ENCODE measurements around the gene BLOC1S1. TPM values are rescaled to one million over a fixed set of nuclear protein-coding genes. Genes with fewer than 3 reads are reported as not detected.
A peak's percentile ranks its signal among the peaks of the same experiment; 100 is the strongest.

Gene BLOC1S1
- total and polyA plus RNA-seq, 12 donors: 180 to 1,005 (median 227) TPM

DNA sequence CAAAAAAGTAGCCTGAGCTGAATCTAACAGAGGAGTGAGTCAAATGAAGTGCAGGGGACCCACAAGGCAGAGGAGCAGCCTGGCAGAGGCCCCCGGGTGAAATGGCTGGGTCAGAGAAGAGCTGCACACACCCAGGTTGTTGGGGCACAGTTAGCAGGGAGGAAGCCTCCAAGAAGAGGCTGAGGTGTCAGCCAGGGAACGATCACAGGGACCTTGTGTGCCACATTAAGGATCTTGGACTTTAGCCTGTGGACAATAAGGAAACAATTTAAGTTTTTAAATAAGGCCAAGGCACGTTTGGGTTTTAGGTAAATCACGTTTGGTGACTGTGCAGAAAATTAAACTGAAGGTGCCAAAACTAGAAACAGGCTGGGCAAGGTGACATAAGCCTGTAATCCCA lies 44.1 kb upstream of the BLOC1S1 start:
- Histone ChIP-seq H3K27ac (no peak overlapping the region), H3K4me3 (no peak overlapping the region), H3K36me3 (replicated peaks in 1 of 2) (no peaks in the 10 kb centered on the region), H3K4me1 (replicated peaks in 1 of 2) (peaks cover 0 to 4% of the 10 kb centered on the region in 2 donors), H3K27me3 (no peaks in the 10 kb centered on the region), H3K9me3 (replicated peaks in 1 of 3) (no peaks in the 10 kb centered on the region)
- WGBS, 4 donors: 51 to 68% (median 62%) methylated on average over 4 of the region's 4 CpGs
- no peak for TF ChIP-seq POLR2A (IDR thresholded peaks at IDR 0.05)
- TF ChIP-seq, protein P1, sequence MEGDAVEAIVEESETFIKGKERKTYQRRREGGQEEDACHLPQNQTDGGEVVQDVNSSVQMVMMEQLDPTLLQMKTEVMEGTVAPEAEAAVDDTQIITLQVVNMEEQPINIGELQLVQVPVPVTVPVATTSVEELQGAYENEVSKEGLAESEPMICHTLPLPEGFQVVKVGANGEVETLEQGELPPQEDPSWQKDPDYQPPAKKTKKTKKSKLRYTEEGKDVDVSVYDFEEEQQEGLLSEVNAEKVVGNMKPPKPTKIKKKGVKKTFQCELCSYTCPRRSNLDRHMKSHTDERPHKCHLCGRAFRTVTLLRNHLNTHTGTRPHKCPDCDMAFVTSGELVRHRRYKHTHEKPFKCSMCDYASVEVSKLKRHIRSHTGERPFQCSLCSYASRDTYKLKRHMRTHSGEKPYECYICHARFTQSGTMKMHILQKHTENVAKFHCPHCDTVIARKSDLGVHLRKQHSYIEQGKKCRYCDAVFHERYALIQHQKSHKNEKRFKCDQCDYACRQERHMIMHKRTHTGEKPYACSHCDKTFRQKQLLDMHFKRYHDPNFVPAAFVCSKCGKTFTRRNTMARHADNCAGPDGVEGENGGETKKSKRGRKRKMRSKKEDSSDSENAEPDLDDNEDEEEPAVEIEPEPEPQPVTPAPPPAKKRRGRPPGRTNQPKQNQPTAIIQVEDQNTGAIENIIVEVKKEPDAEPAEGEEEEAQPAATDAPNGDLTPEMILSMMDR (IDR thresholded peaks at IDR 0.05): no peak
- intact Hi-C loops (cut with DNase I): no loop called here
- DNase-seq: peak in 1 of 7 donors; percentile 1

GRCh38 chr12:55673638-55674037 lies 42.2 kb upstream of the BLOC1S1 start:
- Histone ChIP-seq H3K36me3 (replicated peaks in 1 of 2) (no peaks in the 10 kb centered on the region), H3K27ac (peak overlapping the region in 1 of 5 donors; percentile 55), H3K27me3 (no peaks in the 10 kb centered on the region), H3K4me1 (replicated peaks in 1 of 2) (peaks cover 0 to 4% of the 10 kb centered on the region in 2 donors), H3K9me3 (replicated peaks in 1 of 3) (no peaks in the 10 kb centered on the region), H3K4me3 (no peak overlapping the region)
- intact Hi-C loops (cut with DNase I): no loop called here
- no peak for TF ChIP-seq POLR2A (IDR thresholded peaks at IDR 0.05)
- TF ChIP-seq, protein P1 (IDR thresholded peaks at IDR 0.05): no peak
- DNase-seq: peak in 2 of 7 donors; percentile 17 to 37

- Histone ChIP-seq H3K36me3 (replicated peaks in 1 of 2) (no peaks in the 10 kb centered on the region), H3K9me3 (replicated peaks in 1 of 3) (no peaks in the 10 kb centered on the region), H3K4me1 (replicated peaks in 1 of 2) (peaks cover 0 to 4% of the 10 kb centered on the region in 2 donors), H3K4me3 (no peak overlapping the region), H3K27ac (no peak overlapping the region), H3K27me3 (no peaks in the 10 kb centered on the region)
- TF ChIP-seq, protein P1 (IDR thresholded peaks at IDR 0.05): no peak
- TF ChIP-seq POLR2A (IDR thresholded peaks at IDR 0.05): no peak
- intact Hi-C loops (cut with DNase I): no loop called here
- DNase-seq: peak in 1 of 7 donors; percentile 19
- 79 to 83% (median 80%) methylated on average over 8 of the region's 8 CpGs for WGBS, 4 donors
Observed at GRCh38 chr12:55675666-55676065, 40.2 kb upstream of the BLOC1S1 start.

- Histone ChIP-seq H3K36me3 (replicated peaks in 1 of 2) (no peaks in the 10 kb centered on the region), H3K4me1 (replicated peaks in 1 of 2) (peaks cover 5 to 13% of the 10 kb centered on the region in 2 donors), H3K9me3 (replicated peaks in 1 of 3) (no peaks in the 10 kb centered on the region), H3K27ac (peak overlapping the region in 1 of 5 donors; percentile 47), H3K27me3 (no peaks in the 10 kb centered on the region), H3K4me3 (no peak overlapping the region)
- no peak for DNase-seq
- 37 to 77% (median 62%) methylated on average over 6 of the region's 6 CpGs for WGBS, 4 donors
- intact Hi-C loops (cut with DNase I): no loop called here
- no peak for TF ChIP-seq POLR2A (IDR thresholded peaks at IDR 0.05)
Observed at GRCh38 chr12:55676707-55677106, 39.1 kb upstream of the BLOC1S1 start.

DNA sequence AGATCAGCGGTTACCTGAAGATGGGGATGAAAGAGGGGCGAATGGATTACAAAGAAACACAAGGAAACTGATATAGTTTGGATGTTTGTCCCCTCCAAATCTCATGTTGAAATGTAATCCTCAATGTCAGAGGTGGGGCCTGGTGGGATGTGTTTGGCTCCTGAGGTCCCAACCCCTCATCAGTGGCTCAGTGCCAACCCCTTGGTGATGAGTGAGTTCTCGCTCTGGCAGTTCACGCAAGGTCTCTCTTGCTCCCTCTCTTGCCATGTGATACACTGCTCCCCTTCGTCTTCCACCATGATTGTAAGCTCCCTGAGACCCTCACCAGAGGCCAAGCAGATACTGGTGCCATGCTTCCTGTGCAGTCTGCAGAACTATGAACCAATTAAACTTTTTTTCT lies 36.2 kb upstream of the BLOC1S1 start:
- DNase-seq: peak in 1 of 7 donors; percentile 13
- intact Hi-C loops (cut with DNase I): no loop called here
- no peak overlapping the region for H3K27ac ChIP-seq
- no peaks in the 10 kb centered on the region for H3K36me3 ChIP-seq (replicated peaks in 1 of 2)
- H3K9me3 ChIP-seq (replicated peaks in 1 of 3): no peaks in the 10 kb centered on the region
- no peak overlapping the region for H3K4me3 ChIP-seq
- WGBS, 4 donors: 83 to 89% (median 88%) methylated on average over 5 of the region's 5 CpGs
- no peaks in the 10 kb centered on the region for H3K27me3 ChIP-seq
- peaks cover 9 to 12% of the 10 kb centered on the region in 2 donors for H3K4me1 ChIP-seq (replicated peaks in 1 of 2)
- TF ChIP-seq, protein P1 (IDR thresholded peaks at IDR 0.05): no peak
- no peak for TF ChIP-seq POLR2A (IDR thresholded peaks at IDR 0.05)
